ENCODE measurements around the gene PTPRCAP. TPM values are rescaled to one million over a fixed set of nuclear protein-coding genes. Genes with fewer than 3 reads are reported as not detected.

Gene PTPRCAP
- total RNA-seq, 1 donor from 2014 or later, result 1.2 TPM

GRCh38 chr11:67450796-67451657 lies 13.5 kb upstream of the PTPRCAP start:
- no peak for DNase-seq (ENCODE audit: extremely low spot score, unreplicated experiment)
- TF ChIP-seq CTCF (IDR thresholded peaks at IDR 0.05), result no peak
- Mint-ChIP-seq H3K4me1 (ENCODE audit: unreplicated experiment) (no peaks in the 10 kb centered on the region), H3K4me3 (ENCODE audit: unreplicated experiment) (no peak overlapping the region), H3K36me3 (ENCODE audit: unreplicated experiment) (no peaks in the 10 kb centered on the region), H3K9me3 (ENCODE audit: unreplicated experiment) (no peaks in the 10 kb centered on the region), H3K27me3 (ENCODE audit: unreplicated experiment) (no peaks in the 10 kb centered on the region), H3K27ac (ENCODE audit: unreplicated experiment) (no peak overlapping the region)

- H3K4me3 Mint-ChIP-seq (ENCODE audit: unreplicated experiment), result no peak overlapping the region
- no peaks in the 10 kb centered on the region for H3K9me3 Mint-ChIP-seq (ENCODE audit: unreplicated experiment)
- H3K36me3 Mint-ChIP-seq (ENCODE audit: unreplicated experiment), result no peaks in the 10 kb centered on the region
- TF ChIP-seq CTCF (IDR thresholded peaks at IDR 0.05), result no peak
- no peak overlapping the region for H3K27ac Mint-ChIP-seq (ENCODE audit: unreplicated experiment)
- no peaks in the 10 kb centered on the region for H3K27me3 Mint-ChIP-seq (ENCODE audit: unreplicated experiment)
- peaks cover 5% of the 10 kb centered on the region for H3K4me1 Mint-ChIP-seq (ENCODE audit: unreplicated experiment)
- DNase-seq (ENCODE audit: extremely low spot score, unreplicated experiment), result no peak
These were observed 11.8 kb upstream of the PTPRCAP start for GRCh38 chr11:67449116-67449844.

GRCh38 chr11:67448220-67448609 lies 10.7 kb upstream of the PTPRCAP start:
- Mint-ChIP-seq H3K4me3 (ENCODE audit: unreplicated experiment) (no peak overlapping the region), H3K36me3 (ENCODE audit: unreplicated experiment) (no peaks in the 10 kb centered on the region), H3K4me1 (ENCODE audit: unreplicated experiment) (peaks cover 9% of the 10 kb centered on the region), H3K27me3 (ENCODE audit: unreplicated experiment) (no peaks in the 10 kb centered on the region), H3K9me3 (ENCODE audit: unreplicated experiment) (no peaks in the 10 kb centered on the region), H3K27ac (ENCODE audit: unreplicated experiment) (no peak overlapping the region)
- DNase-seq (ENCODE audit: extremely low spot score, unreplicated experiment), result no peak
- TF ChIP-seq CTCF (IDR thresholded peaks at IDR 0.05), result no peak

DNA sequence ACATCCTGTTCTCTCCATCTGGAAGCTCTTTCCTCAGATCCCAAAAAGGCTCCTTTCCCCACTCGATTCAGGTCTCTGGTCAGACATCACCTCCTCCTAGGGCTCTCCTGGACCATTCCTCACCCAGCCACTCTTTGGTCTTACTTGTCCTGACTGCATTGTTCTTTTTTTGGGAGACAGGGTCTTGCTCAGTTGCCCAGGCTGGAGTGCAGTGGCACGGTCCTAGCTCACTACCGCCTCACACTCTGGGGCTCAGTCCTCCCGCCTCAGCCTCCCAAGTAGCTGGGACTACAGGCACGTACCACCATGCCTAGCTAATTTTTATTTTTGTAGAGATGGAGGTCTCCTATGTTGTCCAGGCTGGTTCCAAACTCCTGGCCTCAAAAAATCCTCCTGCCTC lies 8.0 kb upstream of the PTPRCAP start:
- no peak for TF ChIP-seq CTCF (IDR thresholded peaks at IDR 0.05)
- H3K4me1 Mint-ChIP-seq (ENCODE audit: unreplicated experiment), result peaks cover 18% of the 10 kb centered on the region
- H3K9me3 Mint-ChIP-seq (ENCODE audit: unreplicated experiment), result no peaks in the 10 kb centered on the region
- H3K4me3 Mint-ChIP-seq (ENCODE audit: unreplicated experiment), result peak overlapping the region; percentile 83
- H3K36me3 Mint-ChIP-seq (ENCODE audit: unreplicated experiment), result peaks cover 2% of the 10 kb centered on the region
- no peaks in the 10 kb centered on the region for H3K27me3 Mint-ChIP-seq (ENCODE audit: unreplicated experiment)
- no peak for DNase-seq (ENCODE audit: extremely low spot score, unreplicated experiment)
- no peak overlapping the region for H3K27ac Mint-ChIP-seq (ENCODE audit: unreplicated experiment)

Data from osteocyte (in vitro differentiated cells).